Measurements from ENCODE around the gene CCDC124.
"Not testable (repeated sequence)": the region's sequence is repeated elsewhere in the genome, so short reads cannot be mapped to it uniquely, and the experiment has no call there.

- not testable (repeated sequence) for TF ChIP-seq CTCF (conservative IDR thresholded peaks at IDR 0.05; ENCODE audit: low read depth, low read length); EZH2 (IDR thresholded peaks at IDR 0.05; ENCODE audit: borderline replicate concordance, low read depth, low read length, poor library complexity, severe bottlenecking)
Observed at GRCh38 chr19:17986569-17986968, 53.8 kb downstream of the CCDC124 start.
